ENCODE results near the gene CMKLR1.

Gene CMKLR1

DNA sequence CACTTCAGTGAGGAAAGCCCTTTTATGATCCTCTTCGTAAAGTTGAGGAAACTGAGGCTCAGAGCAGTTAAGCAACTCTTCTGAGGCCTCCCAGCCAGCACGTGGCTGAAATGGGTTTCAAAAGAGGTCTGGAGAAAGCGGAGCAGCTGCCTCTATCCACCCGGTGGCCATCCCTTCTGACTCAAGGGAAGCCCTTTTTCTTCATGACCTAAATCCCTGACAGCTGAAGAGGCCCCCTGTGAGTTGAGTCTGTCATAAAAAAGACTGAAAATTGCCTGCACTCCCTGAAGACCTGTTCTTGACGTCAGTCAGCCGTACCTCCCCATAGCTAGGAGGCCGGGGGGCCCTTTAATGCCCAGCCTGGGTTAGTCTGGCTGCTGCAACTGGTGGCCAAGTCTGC is 10.7 kb downstream of the CMKLR1 start:
- Mint-ChIP-seq H3K27ac (no peak overlapping the region), H3K4me3 (no peak overlapping the region), H3K27me3 (no peaks in the 10 kb centered on the region), H3K9me3 (no peaks in the 10 kb centered on the region), H3K4me1 (peaks cover 10% of the 10 kb centered on the region), H3K36me3 (no peaks in the 10 kb centered on the region)

DNA sequence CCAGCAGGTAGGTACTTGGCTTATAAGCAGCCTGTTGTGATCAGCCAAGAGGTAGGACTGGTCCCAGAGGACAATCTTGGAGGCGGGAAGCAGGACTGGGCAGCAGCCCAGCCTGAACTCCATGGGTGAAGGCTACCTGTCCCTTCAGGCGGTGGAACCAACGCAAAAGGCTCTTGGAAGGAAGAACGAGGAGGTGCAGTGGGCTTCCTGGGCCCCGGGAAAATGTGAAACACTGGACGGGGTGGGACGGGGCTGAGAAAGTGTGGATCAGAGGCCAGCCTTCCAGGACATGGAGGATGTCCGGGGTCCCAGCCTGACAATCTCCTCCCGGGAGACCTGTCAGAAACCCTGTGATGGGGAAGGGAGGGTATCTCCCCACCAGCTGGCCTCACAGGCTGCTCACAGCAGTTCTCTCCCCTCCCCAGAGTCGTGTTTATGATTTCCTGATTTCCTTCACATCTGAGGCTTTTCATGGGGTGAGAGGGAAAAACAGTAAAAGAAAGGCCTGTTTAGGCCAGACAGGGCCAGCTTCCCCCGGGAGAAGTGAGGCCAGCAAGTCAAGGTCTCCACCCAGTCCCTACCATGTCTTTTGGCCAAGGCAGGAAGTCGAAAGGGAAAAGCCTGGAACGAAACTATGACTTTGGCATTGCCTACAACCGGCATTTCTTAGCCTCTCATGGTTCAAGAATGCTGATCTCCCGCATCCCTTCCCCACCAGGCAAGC is 11.3 kb downstream of the CMKLR1 start:
- Mint-ChIP-seq H3K4me3 (no peak overlapping the region), H3K36me3 (no peaks in the 10 kb centered on the region), H3K27me3 (no peaks in the 10 kb centered on the region), H3K27ac (no peak overlapping the region), H3K9me3 (no peaks in the 10 kb centered on the region), H3K4me1 (peaks cover 3% of the 10 kb centered on the region)

DNA sequence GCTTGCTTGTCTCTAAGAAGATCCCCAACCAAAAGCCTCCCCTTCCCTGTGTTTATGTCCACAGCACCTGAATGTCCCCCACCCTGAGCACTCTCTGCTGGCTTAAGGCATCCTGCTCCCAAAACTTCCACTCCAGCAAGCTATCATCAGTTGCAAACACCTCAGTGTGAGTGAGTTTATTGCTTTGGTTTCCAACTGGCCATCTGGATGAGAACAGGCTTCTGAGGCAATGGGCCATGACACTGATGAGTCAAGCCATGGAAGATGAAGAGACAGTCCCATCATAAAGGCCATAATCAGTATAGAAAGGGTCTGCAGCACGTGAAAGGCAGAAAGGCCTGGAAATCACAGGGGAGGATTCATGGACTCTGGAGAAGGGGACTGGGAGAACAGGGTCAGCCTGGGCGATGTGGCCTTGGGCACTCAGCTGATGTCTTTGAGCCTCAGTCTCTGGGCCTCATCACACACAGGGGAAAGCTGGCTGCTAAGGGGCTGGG is 12.8 kb downstream of the CMKLR1 start:
- no peak overlapping the region for H3K27ac Mint-ChIP-seq
- no peaks in the 10 kb centered on the region for H3K27me3 Mint-ChIP-seq
- H3K9me3 Mint-ChIP-seq, result no peaks in the 10 kb centered on the region
- H3K4me3 Mint-ChIP-seq, result no peak overlapping the region
- no peaks in the 10 kb centered on the region for H3K4me1 Mint-ChIP-seq
- H3K36me3 Mint-ChIP-seq, result no peaks in the 10 kb centered on the region

DNA sequence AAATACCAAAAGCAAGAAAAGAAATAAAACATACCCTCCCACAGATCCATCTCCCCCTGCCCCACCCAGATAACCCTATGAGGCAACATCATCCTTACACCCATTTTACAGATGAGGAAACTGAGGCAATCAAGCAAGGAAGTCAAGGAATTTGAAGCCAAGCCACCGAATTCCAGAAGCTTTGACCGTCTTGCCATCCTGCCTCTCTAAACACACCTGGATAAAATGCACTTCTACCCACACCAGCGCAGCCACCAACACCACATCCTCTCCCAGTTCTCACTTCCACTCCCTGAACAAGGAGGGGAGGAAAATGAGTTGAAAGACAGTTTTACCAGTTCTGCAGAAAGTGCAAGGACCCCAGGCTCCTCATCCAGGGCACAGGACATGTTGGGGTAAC is 13.6 kb downstream of the CMKLR1 start:
- Mint-ChIP-seq H3K27ac (no peak overlapping the region), H3K4me3 (no peak overlapping the region), H3K36me3 (no peaks in the 10 kb centered on the region), H3K27me3 (no peaks in the 10 kb centered on the region), H3K4me1 (peaks cover under 1% of the 10 kb centered on the region), H3K9me3 (no peaks in the 10 kb centered on the region)

DNA sequence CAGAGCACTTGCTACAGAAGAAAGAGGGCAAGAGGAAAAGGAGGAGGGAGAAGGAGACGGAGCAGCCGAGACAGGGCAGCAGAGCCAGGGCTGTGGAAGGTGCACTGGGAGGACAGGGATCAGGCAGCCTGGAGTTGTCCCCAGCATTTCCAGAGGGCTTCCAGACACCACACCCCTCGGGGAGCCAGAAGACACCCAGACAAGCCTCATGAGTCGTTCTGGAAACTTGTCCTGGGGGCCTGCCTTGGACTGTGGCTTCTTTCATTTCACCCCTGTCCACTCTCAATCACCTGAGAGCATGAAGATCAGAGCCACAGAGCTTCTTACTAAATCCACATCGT is 14.1 kb downstream of the CMKLR1 start:
- H3K36me3 Mint-ChIP-seq, result no peaks in the 10 kb centered on the region
- H3K27me3 Mint-ChIP-seq, result no peaks in the 10 kb centered on the region
- H3K4me3 Mint-ChIP-seq, result no peak overlapping the region
- no peak overlapping the region for H3K27ac Mint-ChIP-seq
- H3K4me1 Mint-ChIP-seq, result peaks cover 4% of the 10 kb centered on the region
- H3K9me3 Mint-ChIP-seq, result no peaks in the 10 kb centered on the region

DNA sequence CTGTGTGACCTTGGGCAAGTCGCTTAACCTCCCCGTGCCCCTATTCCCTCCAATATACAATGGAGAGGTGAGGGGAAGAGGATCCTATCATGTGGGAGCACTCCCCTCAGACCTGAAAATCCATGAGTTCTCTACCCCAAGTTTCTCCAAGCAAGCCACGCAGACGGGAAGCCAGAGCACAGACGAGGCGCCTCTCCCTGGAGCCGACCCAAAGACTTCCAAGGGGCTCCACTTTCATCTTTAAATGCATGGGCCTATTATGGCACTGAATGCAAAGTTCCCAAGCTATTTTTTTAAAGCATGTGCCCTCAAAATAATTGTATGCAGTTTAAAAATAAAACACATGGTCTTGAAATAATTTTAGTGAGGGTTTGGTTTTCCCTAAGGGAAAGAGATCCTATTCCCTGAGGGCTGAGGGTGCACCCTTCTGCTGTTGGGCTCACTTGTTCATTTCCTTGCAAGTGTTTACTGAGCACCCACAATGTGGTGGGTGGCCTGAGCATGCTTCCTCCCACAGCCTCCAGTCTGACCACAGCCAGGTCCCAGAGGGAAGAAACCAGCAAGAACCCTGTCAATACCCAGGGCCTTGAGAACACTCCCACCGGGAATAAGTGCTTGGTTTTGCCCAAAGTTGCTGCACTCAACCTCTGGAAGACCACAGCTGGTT is 14.6 kb downstream of the CMKLR1 start:
- Mint-ChIP-seq H3K9me3 (no peaks in the 10 kb centered on the region), H3K36me3 (no peaks in the 10 kb centered on the region), H3K27me3 (no peaks in the 10 kb centered on the region), H3K27ac (no peak overlapping the region), H3K4me3 (no peak overlapping the region), H3K4me1 (peaks cover 4% of the 10 kb centered on the region)

DNA sequence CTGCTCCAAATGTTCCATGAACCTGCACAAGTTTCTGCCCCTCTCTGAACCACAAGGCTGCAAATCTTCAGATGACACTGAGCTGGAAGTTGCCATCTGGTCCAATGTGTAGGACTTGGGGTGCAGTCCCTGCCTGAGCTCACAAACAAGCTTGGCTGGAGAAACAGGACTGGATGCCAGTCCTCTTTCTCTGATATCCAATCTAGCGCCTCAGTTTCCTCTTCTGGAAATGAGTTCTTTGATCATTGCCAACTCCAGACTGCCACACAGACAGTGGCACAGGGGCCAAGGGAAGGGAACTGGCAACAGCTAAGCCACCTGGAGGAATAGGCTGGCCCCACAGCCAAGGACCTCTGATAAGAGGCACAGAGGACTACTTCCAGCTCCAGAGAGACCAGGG is 15.5 kb downstream of the CMKLR1 start:
- H3K36me3 Mint-ChIP-seq, result no peaks in the 10 kb centered on the region
- no peaks in the 10 kb centered on the region for H3K9me3 Mint-ChIP-seq
- H3K27ac Mint-ChIP-seq, result no peak overlapping the region
- no peak overlapping the region for H3K4me3 Mint-ChIP-seq
- peaks cover 4% of the 10 kb centered on the region for H3K4me1 Mint-ChIP-seq
- no peaks in the 10 kb centered on the region for H3K27me3 Mint-ChIP-seq

DNA sequence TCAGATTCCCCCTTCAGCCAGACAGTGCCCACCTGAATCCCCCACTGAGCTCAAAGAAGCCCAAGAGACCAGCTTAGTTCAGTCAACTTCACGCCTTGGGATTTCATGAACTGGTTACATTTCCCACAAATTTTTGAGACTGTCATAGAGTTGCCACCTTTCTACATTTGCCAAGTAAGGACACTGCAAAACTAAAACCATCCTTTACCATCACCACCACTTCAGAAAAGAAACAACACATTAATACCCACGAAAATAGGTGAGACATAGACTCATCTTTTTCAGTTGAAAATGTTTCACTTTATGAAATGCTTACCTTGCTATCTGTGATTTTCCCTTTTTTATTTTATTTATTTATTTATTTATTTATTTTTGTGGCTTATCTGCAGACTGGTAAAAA is 16.1 kb downstream of the CMKLR1 start:
- no peak overlapping the region for H3K4me3 Mint-ChIP-seq
- no peak overlapping the region for H3K27ac Mint-ChIP-seq
- peaks cover 4% of the 10 kb centered on the region for H3K4me1 Mint-ChIP-seq
- H3K27me3 Mint-ChIP-seq, result no peaks in the 10 kb centered on the region
- no peaks in the 10 kb centered on the region for H3K9me3 Mint-ChIP-seq
- no peaks in the 10 kb centered on the region for H3K36me3 Mint-ChIP-seq

DNA sequence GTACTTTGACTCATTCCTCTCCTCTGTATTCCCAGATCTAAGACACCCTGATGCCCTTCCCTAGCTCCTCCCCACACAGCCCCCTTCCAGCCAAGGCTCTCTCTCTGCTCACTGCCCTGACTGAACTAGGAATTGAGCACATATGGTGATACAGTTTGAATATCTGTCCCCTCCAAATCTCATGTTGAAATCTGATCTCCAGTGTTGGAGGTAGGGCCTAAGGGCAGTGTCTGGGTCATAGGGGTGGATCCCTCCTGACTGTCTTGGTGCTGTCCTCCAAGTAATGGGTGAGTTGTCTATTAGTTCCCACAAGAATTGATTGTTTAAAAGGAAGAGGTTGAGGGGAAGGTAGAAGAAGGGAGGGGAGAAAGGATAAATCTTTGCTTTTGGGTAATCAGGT is 17.4 kb downstream of the CMKLR1 start:
- Mint-ChIP-seq H3K4me3 (no peak overlapping the region), H3K27me3 (no peaks in the 10 kb centered on the region), H3K9me3 (no peaks in the 10 kb centered on the region), H3K36me3 (no peaks in the 10 kb centered on the region), H3K4me1 (peaks cover 4% of the 10 kb centered on the region), H3K27ac (no peak overlapping the region)

DNA sequence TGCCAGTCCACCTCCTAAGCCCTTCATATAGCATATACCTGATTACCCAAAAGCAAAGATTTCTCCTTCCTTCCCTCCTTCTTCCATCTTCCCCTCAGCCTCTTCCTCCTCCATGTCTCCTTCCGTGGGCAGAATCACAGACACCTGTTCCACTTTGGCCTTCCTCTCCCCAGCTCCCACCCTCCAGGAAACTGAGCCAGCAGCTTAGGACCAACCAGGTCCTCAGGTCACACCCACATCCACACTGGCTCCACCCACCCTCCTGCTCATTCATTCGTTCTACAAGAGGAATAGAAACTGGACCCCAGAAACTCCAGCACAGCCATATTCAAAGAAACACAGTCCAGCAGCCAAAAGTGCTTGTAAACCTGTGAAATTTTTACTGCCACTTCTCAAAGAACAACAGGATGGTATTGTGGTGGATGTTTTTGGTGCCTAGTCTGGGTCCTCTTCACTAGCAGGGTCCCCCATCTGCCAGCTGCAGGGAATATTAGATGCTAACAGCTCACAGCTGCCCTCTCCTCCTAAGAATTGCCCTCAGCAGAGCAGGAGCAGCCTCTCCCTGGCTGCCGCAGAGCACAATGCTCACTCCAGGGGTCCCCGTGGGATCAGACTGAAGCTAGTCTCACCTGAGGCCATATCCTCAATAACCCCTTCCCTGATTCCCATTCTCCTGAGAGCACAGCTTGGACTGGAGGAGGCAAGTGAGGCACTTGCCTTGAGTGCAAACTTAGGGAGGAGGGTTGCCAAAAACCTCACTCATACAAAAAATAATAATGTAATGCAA is 18.4 kb downstream of the CMKLR1 start:
- Mint-ChIP-seq H3K27ac (no peak overlapping the region), H3K4me1 (peaks cover 13% of the 10 kb centered on the region), H3K9me3 (no peaks in the 10 kb centered on the region), H3K4me3 (no peak overlapping the region), H3K27me3 (peaks cover 1% of the 10 kb centered on the region), H3K36me3 (no peaks in the 10 kb centered on the region)

DNA sequence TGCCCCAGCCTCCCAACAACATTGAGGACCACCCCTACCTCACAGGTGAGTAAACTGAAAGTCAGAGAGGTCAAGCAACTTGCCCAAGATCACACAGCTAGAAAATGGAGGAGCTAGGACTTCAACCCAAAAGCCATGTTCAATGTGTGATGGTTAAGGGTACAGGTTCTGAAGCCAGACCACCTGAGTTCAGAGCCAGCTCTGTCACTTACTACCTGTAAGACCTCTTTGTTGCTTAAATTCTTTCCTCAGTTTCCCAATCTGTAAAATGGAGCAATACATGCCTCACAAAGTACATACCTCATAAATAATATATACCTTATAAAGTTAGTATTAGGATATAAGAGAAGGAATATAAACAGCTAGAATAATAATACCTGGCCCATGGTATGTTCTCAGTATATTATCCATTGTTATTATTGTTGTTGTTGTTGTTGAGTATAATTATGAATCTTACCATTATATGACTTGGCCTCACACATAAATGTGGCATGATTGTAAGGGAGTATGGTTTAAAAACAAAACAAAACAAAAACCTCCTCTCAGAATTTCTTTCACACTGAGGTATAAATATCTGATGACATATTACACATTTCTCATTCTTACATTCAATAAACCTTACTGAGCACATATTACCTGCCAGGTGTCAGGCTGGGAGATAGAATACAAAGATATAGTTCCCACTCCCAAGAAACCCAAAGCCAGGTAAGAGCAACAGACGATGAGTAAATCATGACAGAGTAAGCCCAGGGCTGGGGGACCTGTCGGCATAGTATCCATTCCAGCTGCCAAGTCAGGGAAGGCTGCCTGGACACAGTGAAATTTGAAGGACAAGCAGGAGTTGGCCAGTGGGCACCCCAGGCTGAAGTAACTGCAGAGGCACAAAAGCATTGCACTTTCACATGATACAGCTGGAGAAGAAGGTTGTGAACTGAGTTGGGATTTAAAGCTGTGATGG is 19.6 kb downstream of the CMKLR1 start:
- peaks cover 1% of the 10 kb centered on the region for H3K27me3 Mint-ChIP-seq

DNA sequence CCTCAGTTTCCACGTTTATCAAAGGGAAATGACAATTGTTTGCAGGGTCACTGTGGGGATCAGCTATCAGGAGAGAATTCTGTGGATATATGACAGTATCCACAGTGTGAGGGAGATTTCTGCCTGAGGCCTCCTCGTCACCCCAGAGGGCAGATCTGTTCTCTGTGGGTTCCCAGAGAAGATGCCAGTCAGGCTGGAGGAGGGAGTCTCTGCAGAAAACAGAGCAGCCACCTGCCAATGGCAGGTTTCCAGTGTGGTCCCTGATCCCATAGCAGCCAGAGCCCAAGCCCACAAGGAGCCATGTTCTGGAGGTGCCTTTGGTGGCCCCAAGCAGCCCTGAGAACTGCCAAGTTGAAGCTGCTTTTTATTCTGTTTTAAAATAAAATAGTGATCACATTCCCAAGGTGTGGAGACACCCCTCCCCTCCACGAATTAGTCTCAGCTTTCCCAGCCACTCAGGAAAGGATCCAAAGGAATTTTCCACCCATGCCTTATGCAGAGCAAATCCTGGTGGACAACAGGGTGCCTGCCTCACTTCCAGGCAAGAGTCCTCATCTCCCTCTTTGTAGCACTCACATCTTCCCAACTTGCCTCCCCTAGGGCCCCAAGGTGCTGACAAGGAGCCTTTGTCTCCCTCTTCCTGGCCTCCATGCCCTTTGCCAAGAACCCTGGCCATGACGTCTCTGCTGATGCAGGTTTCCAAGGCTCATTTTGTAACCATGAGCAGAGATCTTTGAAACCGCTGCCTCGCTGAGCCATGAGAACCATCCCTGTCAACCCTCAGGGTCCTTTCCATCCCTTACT is 20.4 kb downstream of the CMKLR1 start:
- Mint-ChIP-seq H3K27me3 (peaks cover 1% of the 10 kb centered on the region), H3K27ac (no peak overlapping the region), H3K4me3 (no peak overlapping the region), H3K36me3 (no peaks in the 10 kb centered on the region), H3K9me3 (no peaks in the 10 kb centered on the region), H3K4me1 (peaks cover 25% of the 10 kb centered on the region)

More for the DNA sequence above, 19.6 kb downstream of the CMKLR1 start:
- Mint-ChIP-seq H3K4me1 (peaks cover 19% of the 10 kb centered on the region), H3K9me3 (no peaks in the 10 kb centered on the region), H3K27ac (no peak overlapping the region), H3K36me3 (no peaks in the 10 kb centered on the region), H3K4me3 (no peak overlapping the region)

DNA sequence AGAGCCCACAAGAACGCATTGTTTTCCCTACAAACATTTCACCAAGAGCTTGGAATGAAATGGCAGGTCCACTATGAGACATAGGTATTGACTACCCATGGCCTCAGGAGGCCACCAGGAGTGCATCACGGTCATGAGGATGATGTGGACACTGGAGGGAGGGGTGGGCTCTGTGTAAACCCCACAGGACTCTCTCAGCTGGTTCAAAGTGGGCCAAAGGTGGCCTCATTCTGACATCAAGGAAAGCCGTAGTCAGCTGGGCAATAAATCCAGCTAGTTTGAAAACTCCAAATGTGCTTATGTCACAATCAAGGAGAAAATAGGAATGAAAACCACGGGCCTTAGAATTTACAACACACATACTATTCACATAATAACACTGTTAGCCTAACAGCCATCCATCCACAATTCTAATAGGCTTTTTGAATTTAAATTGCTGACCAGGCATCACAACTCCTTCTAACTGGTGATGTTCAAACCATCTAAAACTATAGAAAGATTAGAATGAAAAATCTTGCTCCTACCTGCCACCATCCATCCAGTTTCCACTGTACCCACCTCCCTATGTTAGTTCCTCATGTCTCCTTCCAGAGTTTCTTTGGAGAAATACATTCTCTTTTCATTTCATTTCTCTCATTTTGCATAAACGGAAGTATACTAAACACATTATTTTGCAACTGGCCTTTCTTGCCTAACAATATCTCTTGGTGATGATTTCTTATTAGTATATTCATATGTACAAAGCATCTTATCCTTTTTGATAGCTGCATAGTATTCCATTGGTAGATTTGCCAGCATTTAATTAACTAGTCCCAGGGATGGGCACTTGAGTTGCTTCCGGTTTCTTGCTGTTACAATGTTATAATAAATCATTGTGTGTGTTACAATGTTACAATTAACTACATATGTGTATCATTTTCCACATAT is 21.5 kb downstream of the CMKLR1 start:
- H3K27me3 Mint-ChIP-seq, result peaks cover 1% of the 10 kb centered on the region
- H3K27ac Mint-ChIP-seq, result no peak overlapping the region
- no peaks in the 10 kb centered on the region for H3K36me3 Mint-ChIP-seq

More for the DNA sequence above, 21.5 kb downstream of the CMKLR1 start:
- no peaks in the 10 kb centered on the region for H3K9me3 Mint-ChIP-seq
- H3K4me3 Mint-ChIP-seq, result no peak overlapping the region
- H3K4me1 Mint-ChIP-seq, result peaks cover 34% of the 10 kb centered on the region
